Endothelial cell of umbilical vein (primary cell): ENCODE data around the gene DDX3X. TPM values are rescaled to one million over a fixed set of nuclear protein-coding genes. Genes with fewer than 3 reads are reported as not detected.
A peak's percentile ranks its signal among the peaks of the same experiment; 100 is the strongest.

Source experiments
- BruUV-seq: library from RNA; stranded (reverse); fragments of 400-500 nt; replicated peaks from 2 replicates; lab custom pipeline; 2021; lab: Mats Ljungman, UMichigan
- CTCF ChIA-PET: fragments of 300-600, 350-600 bp; sonication (Branson Sonifier 250); formaldehyde crosslinking; loops from one replicate; lab custom pipeline; 2021; ENCODE audit warnings: antibody characterized with exemption, inconsistent platforms; lab: Charles Lee
- POLR2A ChIA-PET: fragments of 300-600, 350-600 bp; sonication (Branson Sonifier 250); formaldehyde crosslinking; loops from one replicate; lab custom pipeline; 2021; ENCODE audit warnings: antibody characterized with exemption, inconsistent platforms; lab: Charles Lee
- DNase-seq: peaks from one replicate; pipeline ENCODE4 v3.0.0-alpha.2; 2011; ENCODE audit warnings: low read depth, low spot score
- FAIRE-seq: peaks from 2 replicates; lab custom pipeline; 2011; peaks lifted over from hg19 to GRCh38; lab: Jason Lieb, UNC
- H2AFZ ChIP-seq: 2 replicates; pipeline ENCODE4 v1.6.0; 2012; ENCODE audit warnings: low read depth, low read length, control low read depth, inconsistent platforms
- H3K27ac ChIP-seq: 2 replicates; pipeline ENCODE4 v1.5.1; 2011; ENCODE audit warnings: low read depth, mild to moderate bottlenecking, control low read depth, low read length, moderate library complexity; ENCODE audit not compliant: insufficient read depth
- H3K27me3 ChIP-seq, 2 experiments: 2 replicates each; pipeline versions ENCODE4 v1.6.0 to v1.6.1; 2011; ENCODE audit warnings: low read length in 2 of 2, mixed read lengths in 1 of 2; ENCODE audit not compliant: control insufficient read depth in 2 of 2, insufficient read depth in 2 of 2
- H3K36me3 ChIP-seq, 2 experiments: 2 replicates in 1 of 2; 3 replicates in 1 of 2; pipeline ENCODE4 v1.5.1; 2011; ENCODE audit warnings: low read length in 2 of 2, mild to moderate bottlenecking in 1 of 2, moderate library complexity in 1 of 2; ENCODE audit not compliant: control insufficient read depth in 2 of 2, insufficient read depth in 2 of 2; ENCODE audit errors: extremely low read depth in 1 of 2
- H3K4me1 ChIP-seq: 3 replicates; pipeline ENCODE4 v1.5.1; 2011; ENCODE audit warnings: mild to moderate bottlenecking, low read length; ENCODE audit not compliant: control insufficient read depth, insufficient read depth; ENCODE audit errors: extremely low read depth
- H3K4me2 ChIP-seq: 2 replicates; pipeline ENCODE4 v1.6.1; 2011; ENCODE audit warnings: low read length, control low read depth, mixed read lengths; ENCODE audit not compliant: insufficient read depth
- H3K4me3 ChIP-seq, 3 experiments: fragments of 200-600 bp in 1 of 3; sonication (generic), shearing (Covaris generic) in 1 of 3; replicated peaks in 1 of 3; 2 replicates each; pipeline ENCODE4 v1.5.1; 2011 to 2016; ENCODE audit warnings: control low read depth in 3 of 3, low read length in 3 of 3, mild to moderate bottlenecking in 2 of 3, inconsistent platforms in 1 of 3, low read depth in 1 of 3, moderate library complexity in 1 of 3; ENCODE audit not compliant: insufficient read depth in 1 of 3
- H3K79me2 ChIP-seq: 2 replicates; pipeline ENCODE4 v1.6.0; 2012; ENCODE audit warnings: low read length, inconsistent platforms; ENCODE audit not compliant: control insufficient read depth, insufficient read depth
- H3K9ac ChIP-seq: replicated peaks from 2 replicates; pipeline ENCODE3; 2011; ENCODE audit warnings: low read length, control low read depth; ENCODE audit not compliant: insufficient read depth; ENCODE audit errors: extremely low read depth
- H3K9me1 ChIP-seq: replicated peaks from 3 replicates; pipeline ENCODE4 v1.6.0; 2011; ENCODE audit warnings: mild to moderate bottlenecking, low read length; ENCODE audit not compliant: control insufficient read depth, insufficient read depth; ENCODE audit errors: extremely low read depth
- H3K9me3 ChIP-seq: replicated peaks from 2 replicates; pipeline ENCODE4 v1.5.1; 2012; ENCODE audit warnings: low read length, inconsistent platforms; ENCODE audit not compliant: control insufficient read depth, insufficient read depth
- H4K20me1 ChIP-seq: replicated peaks from 2 replicates; pipeline ENCODE3; 2011; ENCODE audit warnings: mild to moderate bottlenecking, low read length; ENCODE audit not compliant: control insufficient read depth, insufficient read depth; ENCODE audit errors: extremely low read depth
- CTCF ChIP-seq, 2 donors: IDR thresholded peaks; 1 replicate in 1 of 2; 2 replicates in 1 of 2; pipeline ENCODE4 v1.5.1; 2011; ENCODE audit warnings: low read length in 2 of 2, mild to moderate bottlenecking in 2 of 2, moderate library complexity in 2 of 2, control low read depth in 1 of 2, inconsistent platforms in 1 of 2, low read depth in 1 of 2; ENCODE audit not compliant: insufficient read depth in 1 of 2; ENCODE audit errors: extremely low read depth in 1 of 2
- EZH2 ChIP-seq: IDR thresholded peaks from 2 replicates; pipeline ENCODE4 v1.6.1; 2012; ENCODE audit warnings: borderline replicate concordance, low read depth, mild to moderate bottlenecking, moderate library complexity, low read length, inconsistent platforms; ENCODE audit not compliant: severe bottlenecking
- FOS ChIP-seq: IDR thresholded peaks from 2 replicates; pipeline ENCODE4 v1.6.1; 2011; ENCODE audit warnings: mild to moderate bottlenecking, low read length, moderate library complexity, borderline replicate concordance; ENCODE audit not compliant: insufficient read depth
- GATA2 ChIP-seq: IDR thresholded peaks from 2 replicates; pipeline ENCODE4 v1.7.0; 2011; ENCODE audit warnings: low read depth, mild to moderate bottlenecking, moderate library complexity, mixed read lengths, low read length; ENCODE audit not compliant: insufficient read length, insufficient read depth
- JUN ChIP-seq: IDR thresholded peaks from 2 replicates; pipeline ENCODE4 v1.6.1; 2011; ENCODE audit warnings: borderline replicate concordance, low read depth; ENCODE audit not compliant: insufficient read length, insufficient read depth
- MAX ChIP-seq: IDR thresholded peaks from 2 replicates; pipeline ENCODE4 v1.6.1; 2011; ENCODE audit not compliant: insufficient read depth, insufficient read length
- MYC ChIP-seq: IDR thresholded peaks from one replicate; pipeline ENCODE4 v1.6.1; 2011; ENCODE audit warnings: mild to moderate bottlenecking, low read depth, low read length
- POLR2A ChIP-seq: IDR thresholded peaks from 2 replicates; pipeline ENCODE4 v1.6.1; 2012; ENCODE audit warnings: low read depth, mild to moderate bottlenecking, control low read depth, low read length
- POLR2AphosphoS5 ChIP-seq: IDR thresholded peaks from 2 replicates; pipeline ENCODE4 v1.6.1; 2012; ENCODE audit warnings: low read depth, mild to moderate bottlenecking, control low read depth, low read length, moderate library complexity; ENCODE audit not compliant: insufficient read depth
- dilution Hi-C: fragments of 300-500 bp; cut with MboI; formaldehyde crosslinking; loops from one replicate; pipeline ENCODE4 v1.15.0; 2019; ENCODE audit warnings: low sequenced_read_pairs; ENCODE audit not compliant: extremely low pct_ligation_motif_present
- intact Hi-C: fragments of 100-400 bp; cut with micrococcal nuclease; formaldehyde crosslinking; loops from one replicate; pipeline ENCODE4 v1.10.0; 2022
- polyA plus RNA-seq, 4 experiments: library from polyadenylated mRNA; depleted of rRNA in 3 of 4; stranded (reverse) in 3 of 4; unstranded in 1 of 4; fragments of >200 nt; gene quantifications; 2 replicates each; pipeline versions ENCODE4 v1.2.1 to v1.2.3, GENCODE V29; 2011 to 2012; ENCODE audit warnings: missing spikeins in 1 of 4
- total RNA-seq: library from RNA; stranded (reverse); gene quantifications from 2 replicates; pipeline ENCODE4 v1.2.3, GENCODE V29; 2021

Gene DDX3X
- total and polyA plus RNA-seq, 2 donors (not counting 3 experiments of a cell fraction or from before 2014, with no cell fraction given): 48.5 to 300 TPM

- dilution Hi-C loops (no loop called here), intact Hi-C loops (no loop called here)
- Histone ChIP-seq H4K20me1 (no peaks in the 10 kb centered on the region), H3K4me2 (no peak overlapping the region), H3K4me1 (no peaks in the 10 kb centered on the region), H2AFZ (no peak overlapping the region), H3K27me3 (no peaks in the 10 kb centered on the region), H3K36me3 (no peaks in the 10 kb centered on the region), H3K27ac (no peak overlapping the region), H3K9me1 (no peaks in the 10 kb centered on the region), H3K79me2 (no peaks in the 10 kb centered on the region), H3K9ac (no peak overlapping the region), H3K4me3 (no peak overlapping the region), H3K9me3 (no peaks in the 10 kb centered on the region)
- CTCF ChIA-PET: interaction anchor here (0.6 kb wide), 2 partner anchors 52 to 203 kb away, joined by 3 read pairs; no protein-coding TSS in a partner anchor
- peak; percentile 70 for FAIRE-seq
- POLR2A ChIA-PET: no interaction called here
- no TSS peak for BruUV-seq
- DNase-seq: no peak
- TF ChIP-seq EZH2 (no peak), FOS (no peak), MYC (no peak), MAX (no peak), POLR2A (no peak), JUN (no peak), CTCF (IDR thresholded peaks at IDR 0.05; ENCODE audit: extremely low read depth in 1 of 2, insufficient read depth in 1 of 2, low read depth in 1 of 2, low read length in 2 of 2) (no peak), POLR2AphosphoS5 (no peak), GATA2 (no peak)
These were observed 16.3 kb upstream of the DDX3X start for GRCh38 chrX:41317477-41318208.
